ENCODE results near the gene HS1BP3.

Gene HS1BP3

DNA sequence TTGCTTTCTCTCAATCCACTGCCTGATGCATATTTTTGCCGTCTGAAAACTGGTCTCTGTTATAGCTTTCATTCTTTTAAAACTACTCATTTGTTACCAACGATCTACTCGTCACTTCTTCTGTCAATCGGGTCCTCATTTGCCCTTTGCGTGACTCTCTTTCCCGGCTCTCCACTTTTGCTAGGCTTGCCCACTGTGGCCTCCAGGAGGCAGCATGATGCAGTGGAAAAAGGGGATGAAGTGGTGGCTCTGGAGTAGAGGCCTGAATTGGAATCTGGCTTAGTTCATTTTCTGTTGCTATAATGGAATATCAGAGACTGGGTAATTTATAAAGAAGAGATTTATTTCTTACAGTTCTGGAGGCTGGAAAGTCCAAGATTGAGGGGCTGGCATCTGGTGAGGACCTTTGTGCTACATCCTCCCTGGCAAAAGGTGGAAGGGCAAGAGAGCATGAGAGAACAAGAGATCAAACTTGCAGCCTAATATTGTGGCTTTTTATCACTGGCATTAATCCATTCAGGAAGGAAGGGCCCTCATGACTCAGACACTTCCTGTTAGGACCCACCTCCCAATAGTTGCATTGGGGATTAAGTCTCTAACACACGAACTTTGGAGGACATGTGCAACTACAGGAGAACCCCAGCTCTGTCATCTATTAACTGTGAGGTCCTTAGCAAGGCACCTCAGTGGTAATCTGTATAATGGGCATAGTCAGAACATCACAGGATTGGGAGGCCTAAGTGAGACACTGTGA is 31.4 kb upstream of the HS1BP3 start:
- H3K4me3 ChIP-seq (ENCODE audit: low read depth, low read length): no peak overlapping the region
- TF ChIP-seq, protein P1, sequence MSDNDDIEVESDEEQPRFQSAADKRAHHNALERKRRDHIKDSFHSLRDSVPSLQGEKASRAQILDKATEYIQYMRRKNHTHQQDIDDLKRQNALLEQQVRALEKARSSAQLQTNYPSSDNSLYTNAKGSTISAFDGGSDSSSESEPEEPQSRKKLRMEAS (IDR thresholded peaks at IDR 0.05; ENCODE audit: low read depth, low read length): no peak
- TF ChIP-seq CTCF (IDR thresholded peaks at IDR 0.05; ENCODE audit: low read depth, low read length): peak; percentile 43
- DNase-seq (ENCODE audit: low read depth): no peak

GRCh38 chr2:20680744-20681375 is 30.0 kb upstream of the HS1BP3 start:
- no peak for TF ChIP-seq MYC (IDR thresholded peaks at IDR 0.05; ENCODE audit: low read depth, low read length)
- no peak for TF ChIP-seq CTCF (IDR thresholded peaks at IDR 0.05; ENCODE audit: low read depth, low read length)
- no peak for TF ChIP-seq POLR2A (IDR thresholded peaks at IDR 0.05; ENCODE audit: extremely low read depth, insufficient read length)
- TF ChIP-seq, protein P1 (IDR thresholded peaks at IDR 0.05; ENCODE audit: low read depth, low read length): no peak
- no peak overlapping the region for H3K4me3 ChIP-seq (ENCODE audit: low read depth, low read length)
- DNase-seq (ENCODE audit: low read depth): no peak

DNA sequence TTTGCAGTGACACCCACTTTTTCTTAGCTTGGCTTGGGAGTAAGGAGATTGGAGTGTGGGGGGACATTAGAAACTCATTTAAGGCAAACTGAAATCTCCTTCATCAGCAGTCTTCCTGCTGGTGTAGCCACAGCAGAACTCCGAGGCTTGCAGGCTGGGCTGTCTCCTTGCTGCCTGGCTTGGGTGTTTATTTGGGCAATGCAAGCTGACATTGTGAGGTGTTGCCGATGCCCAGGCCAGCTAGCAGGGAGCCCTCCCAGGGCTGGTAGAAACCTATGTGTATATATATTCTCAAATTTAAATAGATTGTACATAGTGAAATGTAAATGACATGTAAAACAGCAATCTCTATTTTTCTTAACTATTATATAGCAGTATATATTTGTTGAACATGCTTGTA is 27.9 kb upstream of the HS1BP3 start:
- no peak for TF ChIP-seq MYC (IDR thresholded peaks at IDR 0.05; ENCODE audit: low read depth, low read length)
- TF ChIP-seq CTCF (IDR thresholded peaks at IDR 0.05; ENCODE audit: low read depth, low read length): no peak
- no peak for TF ChIP-seq POLR2A (IDR thresholded peaks at IDR 0.05; ENCODE audit: extremely low read depth, insufficient read length)
- TF ChIP-seq, protein P1 (IDR thresholded peaks at IDR 0.05; ENCODE audit: low read depth, low read length): no peak
- DNase-seq (ENCODE audit: low read depth): no peak
- no peak overlapping the region for H3K4me3 ChIP-seq (ENCODE audit: low read depth, low read length)

- no peak for TF ChIP-seq CTCF (IDR thresholded peaks at IDR 0.05; ENCODE audit: low read depth, low read length)
- no peak overlapping the region for H3K4me3 ChIP-seq (ENCODE audit: low read depth, low read length)
- no peak for DNase-seq (ENCODE audit: low read depth)
Measured at GRCh38 chr2:20678086-20678395, 27.1 kb upstream of the HS1BP3 start.

GRCh38 chr2:20677301-20678085 is 26.6 kb upstream of the HS1BP3 start:
- TF ChIP-seq, protein P1 (IDR thresholded peaks at IDR 0.05; ENCODE audit: low read depth, low read length): no peak
- no peak for TF ChIP-seq MYC (IDR thresholded peaks at IDR 0.05; ENCODE audit: low read depth, low read length)
- TF ChIP-seq CTCF (IDR thresholded peaks at IDR 0.05; ENCODE audit: low read depth, low read length): no peak
- no peak for TF ChIP-seq POLR2A (IDR thresholded peaks at IDR 0.05; ENCODE audit: extremely low read depth, insufficient read length)
- H3K4me3 ChIP-seq (ENCODE audit: low read depth, low read length): no peak overlapping the region
- DNase-seq (ENCODE audit: low read depth): no peak

All from NB4 (cell line).